A549 (cell line): ENCODE data around the gene ACTL7B. TPM values are rescaled to one million over a fixed set of nuclear protein-coding genes. Genes with fewer than 3 reads are reported as not detected.

Experiments
- ATAC-seq, 2 experiments: fragments of 200-7000 bp in 1 of 2; fragments of >200 bp in 1 of 2; cut with Nextera tagmentation in 1 of 2; cut with Tn5 transposase in 1 of 2; 3 replicates each; pipeline versions ENCODE4 v1.8.0 to v1.9.1; 2018 to 2020; ENCODE audit warnings: mild to moderate bottlenecking in 1 of 2, moderate library complexity in 1 of 2
- CTCF ChIA-PET: fragments of 300-600 bp; sonication (Branson Sonifier 250); formaldehyde crosslinking; extraction: SDS; loops from one replicate; lab custom pipeline; 2021; ENCODE audit warnings: antibody characterized with exemption, inconsistent platforms; lab: Yijun Ruan, JAX
- POLR2A ChIA-PET: fragments of 350-600 bp; formaldehyde crosslinking; extraction: SDS; loops from one replicate; lab custom pipeline; 2021; ENCODE audit warnings: antibody characterized with exemption, inconsistent platforms; lab: Yijun Ruan, JAX
- DNase-seq, 2 experiments: peaks; one replicate each; pipeline versions ENCODE4 v3.0.0 to v3.0.0-alpha.2; 2011 to 2016; ENCODE audit warnings: low read depth in 1 of 2, low spot score in 1 of 2
- FAIRE-seq: peaks from 2 replicates; lab custom pipeline; 2011; peaks lifted over from hg19 to GRCh38; lab: Jason Lieb, UNC
- H3K27ac ChIP-seq, 2 experiments: fragments of >200 bp; sonication (Bioruptor Twin); formaldehyde crosslinking; 3 replicates each; pipeline ENCODE4 v1.5.1; 2016 to 2017
- H3K4me1 ChIP-seq: fragments of >200 bp; sonication (Bioruptor Twin); formaldehyde crosslinking; 3 replicates; pipeline ENCODE4 v1.6.1; 2016
- H3K4me2 ChIP-seq: fragments of >200 bp; sonication (Bioruptor Twin); formaldehyde crosslinking; 3 replicates; pipeline ENCODE4 v1.6.1; 2016
- H3K4me3 ChIP-seq: fragments of >200 bp; sonication (Bioruptor Twin); formaldehyde crosslinking; 3 replicates; pipeline ENCODE4 v1.5.1; 2016
- H3K9me3 ChIP-seq: fragments of >200 bp; sonication (Bioruptor Twin); formaldehyde crosslinking; 3 replicates; pipeline ENCODE4 v1.6.1; 2016
- BHLHE40 ChIP-seq: IDR thresholded peaks from 2 replicates; pipeline ENCODE4 v1.6.1; 2012; ENCODE audit warnings: low read depth, low read length, inconsistent platforms
- CBX8 ChIP-seq: fragments of 200-600 bp; sonication (generic); IDR thresholded peaks from 2 replicates; pipeline ENCODE4 v1.6.1; 2016
- EHF ChIP-seq: fragments of 250-450 bp; sonication (Bioruptor Pico); IDR thresholded peaks from 2 replicates; pipeline ENCODE4 v1.5.0; 2020; ENCODE audit warnings: mild to moderate bottlenecking
- EP300 ChIP-seq, 2 experiments: fragments of >200 bp; sonication (Bioruptor Twin); formaldehyde crosslinking; IDR thresholded peaks; 2 replicates in 1 of 2; 3 replicates in 1 of 2; pipeline ENCODE4 v1.6.1; 2016 to 2017
- ESRRA ChIP-seq: fragments of 150-350 bp; IDR thresholded peaks from 2 replicates; pipeline ENCODE4 v1.6.1; 2014; ENCODE audit warnings: mild to moderate bottlenecking, low read length, borderline replicate concordance
- FOSB ChIP-seq: fragments of 250-450 bp; sonication (Bioruptor Pico); IDR thresholded peaks from 2 replicates; pipeline ENCODE4 v1.5.0; 2020; ENCODE audit warnings: mild to moderate bottlenecking, moderate library complexity
- FOSL2 ChIP-seq, 2 experiments: fragments of 450-650 bp in 1 of 2; fragments of >200 bp in 1 of 2; sonication (Bioruptor Twin) in 1 of 2; formaldehyde crosslinking; IDR thresholded peaks; 2 replicates each; pipeline versions ENCODE4 v1.5.0 to v1.6.1; 2016 to 2020; ENCODE audit warnings: mild to moderate bottlenecking in 1 of 2, moderate library complexity in 1 of 2
- HEYL ChIP-seq: fragments of 250-450 bp; sonication (Bioruptor Pico); IDR thresholded peaks from 2 replicates; pipeline ENCODE4 v1.8.0; 2021; ENCODE audit warnings: mild to moderate bottlenecking, moderate library complexity
- HOXA7 ChIP-seq: fragments of 250-450 bp; sonication (Bioruptor Pico); IDR thresholded peaks from 2 replicates; pipeline ENCODE4 v1.5.0; 2020; ENCODE audit warnings: mild to moderate bottlenecking, moderate library complexity
- KDM5A ChIP-seq: fragments of 200-600 bp; sonication (generic); IDR thresholded peaks from 2 replicates; pipeline ENCODE4 v1.6.1; 2016; ENCODE audit warnings: antibody characterized with exemption, mild to moderate bottlenecking
- MYC ChIP-seq: IDR thresholded peaks from 2 replicates; pipeline ENCODE4 v1.6.1; 2012; ENCODE audit warnings: mild to moderate bottlenecking, inconsistent platforms, low read length, improper control_type of control experiment, borderline replicate concordance
- NR3C1 ChIP-seq: fragments of >200 bp; sonication (Bioruptor Twin); formaldehyde crosslinking; IDR thresholded peaks from 3 replicates; pipeline ENCODE4 v1.6.1; 2017
- RAD21 ChIP-seq, 2 experiments: fragments of >200 bp in 1 of 2; sonication (Bioruptor Twin) in 1 of 2; formaldehyde crosslinking in 1 of 2; IDR thresholded peaks in 1 of 2; conservative IDR thresholded peaks in 1 of 2; 2 replicates in 1 of 2; 3 replicates in 1 of 2; pipeline ENCODE4 v1.6.1; 2012 to 2018; ENCODE audit warnings: inconsistent platforms in 1 of 2
- RCOR1 ChIP-seq: fragments of 150-350 bp; IDR thresholded peaks from 2 replicates; pipeline ENCODE4 v1.6.1; 2014; ENCODE audit warnings: antibody characterized with exemption, low read length, low read depth
- SREBF2 ChIP-seq: fragments of 450-650 bp; IDR thresholded peaks from 2 replicates; pipeline ENCODE4 v1.6.1; 2014; ENCODE audit warnings: mild to moderate bottlenecking, moderate library complexity
- ZC3H11A ChIP-seq: fragments of 450-650 bp; IDR thresholded peaks from 2 replicates; pipeline ENCODE4 v1.6.1; 2014; ENCODE audit warnings: antibody characterized with exemption, mild to moderate bottlenecking
- ZFP36 ChIP-seq: fragments of 450-650 bp; IDR thresholded peaks from 2 replicates; pipeline ENCODE4 v1.6.1; 2014; ENCODE audit warnings: borderline replicate concordance; ENCODE audit not compliant: partially characterized antibody
- ZNF302 ChIP-seq: fragments of 250-450 bp; sonication (Bioruptor Pico); IDR thresholded peaks from 2 replicates; pipeline ENCODE4 v1.9.0; 2021; ENCODE audit warnings: inconsistent platforms, mild to moderate bottlenecking, moderate library complexity
- ZSCAN20 ChIP-seq: fragments of 250-450 bp; sonication (Bioruptor Pico); IDR thresholded peaks from 2 replicates; pipeline ENCODE4 v1.8.0; 2022; ENCODE audit warnings: mild to moderate bottlenecking, moderate library complexity
- WGBS: methylation state at CpG from one replicate; pipeline ENCODE4 v1.1.6; 2017; ENCODE audit errors: missing lambda C conversion rate; 5-methylcytosine and 5-hydroxymethylcytosine counted together
- polyA plus RNA-seq, 4 experiments: library from polyadenylated mRNA; depleted of rRNA in 3 of 4; stranded (reverse); fragments of >200 nt; fragmentation: RNase III in 1 of 4; extraction: RNeasy Plus Mini Kit Qiagen cat#74134 plus additional on column Dnase treatment in 1 of 4; gene quantifications; 2 replicates in 3 of 4; 3 replicates in 1 of 4; pipeline ENCODE4 v1.2.3, GENCODE V29; 2011 to 2017
- TF ChIP-seq, protein P1 (sequence below): fragments of >200 bp; sonication (Bioruptor Twin); formaldehyde crosslinking; IDR thresholded peaks from 2 replicates; pipeline ENCODE4 v1.6.1; 2016
- TF ChIP-seq, protein P2 (sequence below): fragments of 200-600 bp; sonication (generic); IDR thresholded peaks from 2 replicates; pipeline ENCODE4 v1.6.1; 2016; ENCODE audit warnings: antibody characterized with exemption, mild to moderate bottlenecking, moderate library complexity
- TF ChIP-seq, protein P3 (sequence below): fragments of 150-350 bp; IDR thresholded peaks from 2 replicates; pipeline ENCODE4 v1.6.1; 2014; ENCODE audit warnings: low read depth, mild to moderate bottlenecking, low read length

Gene ACTL7B
- polyA plus RNA-seq, 2 of the 4 experiments (the other 2 are of a cell fraction): not detected

GRCh38 chr9:108813951-108814601 lies 41.7 kb downstream of the ACTL7B start (continued):
- no peak for TF ChIP-seq ZSCAN20 (CRISPR knock-in tag)
- TF ChIP-seq CBX8: no peak
- TF ChIP-seq ZC3H11A: no peak
- TF ChIP-seq FOSB: no peak
- no peak for TF ChIP-seq EHF
- TF ChIP-seq RAD21 (conservative IDR thresholded peaks at IDR 0.05 in 1 of 2, IDR thresholded peaks at IDR 0.05 in 1 of 2): peak; percentile 78 to 92
- TF ChIP-seq KDM5A: no peak
- TF ChIP-seq, all 56 proteins: peak for 5

- peaks cover 9% of the 10 kb centered on the region; the same call in 2 of the 3 replicates for H3K4me1 ChIP-seq
- ChIA-PET POLR2A (no interaction called here), CTCF (interaction anchor here (1.6 to 4.0 kb wide), 5 partner anchors 10 to 1390 kb away, joined by 4 to 21 read pairs (median 13); no protein-coding TSS in a partner anchor)
- H3K4me3 ChIP-seq: no peak overlapping the region
- no peaks in the 10 kb centered on the region for H3K9me3 ChIP-seq
- 83% methylated on average over 8 of the region's 8 CpGs for WGBS
- TF ChIP-seq HEYL (CRISPR knock-in tag): no peak
- no peak for TF ChIP-seq EP300 (IDR thresholded peaks at IDR 0.05)
- no peak for TF ChIP-seq CBX8
- no peak for TF ChIP-seq HOXA7
- no peak for TF ChIP-seq ZC3H11A
- TF ChIP-seq, protein P1, sequence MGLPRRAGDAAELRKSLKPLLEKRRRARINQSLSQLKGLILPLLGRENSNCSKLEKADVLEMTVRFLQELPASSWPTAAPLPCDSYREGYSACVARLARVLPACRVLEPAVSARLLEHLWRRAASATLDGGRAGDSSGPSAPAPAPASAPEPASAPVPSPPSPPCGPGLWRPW: no peak
- TF ChIP-seq, protein P2, sequence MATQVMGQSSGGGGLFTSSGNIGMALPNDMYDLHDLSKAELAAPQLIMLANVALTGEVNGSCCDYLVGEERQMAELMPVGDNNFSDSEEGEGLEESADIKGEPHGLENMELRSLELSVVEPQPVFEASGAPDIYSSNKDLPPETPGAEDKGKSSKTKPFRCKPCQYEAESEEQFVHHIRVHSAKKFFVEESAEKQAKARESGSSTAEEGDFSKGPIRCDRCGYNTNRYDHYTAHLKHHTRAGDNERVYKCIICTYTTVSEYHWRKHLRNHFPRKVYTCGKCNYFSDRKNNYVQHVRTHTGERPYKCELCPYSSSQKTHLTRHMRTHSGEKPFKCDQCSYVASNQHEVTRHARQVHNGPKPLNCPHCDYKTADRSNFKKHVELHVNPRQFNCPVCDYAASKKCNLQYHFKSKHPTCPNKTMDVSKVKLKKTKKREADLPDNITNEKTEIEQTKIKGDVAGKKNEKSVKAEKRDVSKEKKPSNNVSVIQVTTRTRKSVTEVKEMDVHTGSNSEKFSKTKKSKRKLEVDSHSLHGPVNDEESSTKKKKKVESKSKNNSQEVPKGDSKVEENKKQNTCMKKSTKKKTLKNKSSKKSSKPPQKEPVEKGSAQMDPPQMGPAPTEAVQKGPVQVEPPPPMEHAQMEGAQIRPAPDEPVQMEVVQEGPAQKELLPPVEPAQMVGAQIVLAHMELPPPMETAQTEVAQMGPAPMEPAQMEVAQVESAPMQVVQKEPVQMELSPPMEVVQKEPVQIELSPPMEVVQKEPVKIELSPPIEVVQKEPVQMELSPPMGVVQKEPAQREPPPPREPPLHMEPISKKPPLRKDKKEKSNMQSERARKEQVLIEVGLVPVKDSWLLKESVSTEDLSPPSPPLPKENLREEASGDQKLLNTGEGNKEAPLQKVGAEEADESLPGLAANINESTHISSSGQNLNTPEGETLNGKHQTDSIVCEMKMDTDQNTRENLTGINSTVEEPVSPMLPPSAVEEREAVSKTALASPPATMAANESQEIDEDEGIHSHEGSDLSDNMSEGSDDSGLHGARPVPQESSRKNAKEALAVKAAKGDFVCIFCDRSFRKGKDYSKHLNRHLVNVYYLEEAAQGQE: no peak
- TF ChIP-seq SREBF2: no peak
- no peak for TF ChIP-seq ZNF302 (CRISPR knock-in tag)
- TF ChIP-seq, protein P3, sequence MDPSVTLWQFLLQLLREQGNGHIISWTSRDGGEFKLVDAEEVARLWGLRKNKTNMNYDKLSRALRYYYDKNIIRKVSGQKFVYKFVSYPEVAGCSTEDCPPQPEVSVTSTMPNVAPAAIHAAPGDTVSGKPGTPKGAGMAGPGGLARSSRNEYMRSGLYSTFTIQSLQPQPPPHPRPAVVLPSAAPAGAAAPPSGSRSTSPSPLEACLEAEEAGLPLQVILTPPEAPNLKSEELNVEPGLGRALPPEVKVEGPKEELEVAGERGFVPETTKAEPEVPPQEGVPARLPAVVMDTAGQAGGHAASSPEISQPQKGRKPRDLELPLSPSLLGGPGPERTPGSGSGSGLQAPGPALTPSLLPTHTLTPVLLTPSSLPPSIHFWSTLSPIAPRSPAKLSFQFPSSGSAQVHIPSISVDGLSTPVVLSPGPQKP: no peak
- TF ChIP-seq ESRRA: no peak
- no peak for TF ChIP-seq FOSL2 (IDR thresholded peaks at IDR 0.05)
- TF ChIP-seq FOSL2 (CRISPR knock-in tag; IDR thresholded peaks at IDR 0.05): no peak
- TF ChIP-seq MYC: no peak
- TF ChIP-seq NR3C1: no peak
- TF ChIP-seq BHLHE40: no peak
- TF ChIP-seq RCOR1: no peak
- no peak for TF ChIP-seq ZFP36
- no peak for FAIRE-seq
- no peak for DNase-seq
- no peak overlapping the region for H3K4me2 ChIP-seq
- no peak overlapping the region for H3K27ac ChIP-seq
- ATAC-seq: no peak
These were observed 43.3 kb downstream of the ACTL7B start for GRCh38 chr9:108812396-108813025.
